OCI-LY1 (cell line): ENCODE data around the gene CANT1.

Experiments used
- H2AFZ ChIP-seq: fragments of 200-600 bp; sonication (generic), shearing (Covaris generic); 2 replicates; pipeline ENCODE4 v1.6.0; 2014; ENCODE audit warnings: antibody characterized with exemption, mild to moderate bottlenecking, low read length
- H3F3A ChIP-seq: fragments of 200-600 bp; sonication (generic), shearing (Covaris generic); 2 replicates; pipeline ENCODE4 v1.6.0; 2014; ENCODE audit warnings: mild to moderate bottlenecking, antibody characterized with exemption, low read length, moderate library complexity; ENCODE audit not compliant: insufficient read depth
- H3K27ac ChIP-seq: fragments of 200-600 bp; sonication (generic); 2 replicates; pipeline ENCODE4 v1.5.1; 2014; ENCODE audit warnings: low read length, mixed run types, mild to moderate bottlenecking, low read depth; ENCODE audit not compliant: poor library complexity, severe bottlenecking
- H3K27me3 ChIP-seq: fragments of 200-600 bp; sonication (generic); 2 replicates; pipeline ENCODE4 v1.6.0; 2014; ENCODE audit warnings: antibody characterized with exemption, mild to moderate bottlenecking, low read length, moderate library complexity; ENCODE audit not compliant: insufficient read depth
- H3K36me3 ChIP-seq: fragments of 200-600 bp; sonication (generic); 2 replicates; pipeline ENCODE4 v1.6.1; 2014; ENCODE audit warnings: mild to moderate bottlenecking, antibody characterized with exemption, low read length, moderate library complexity, mixed read lengths; ENCODE audit not compliant: insufficient read depth
- H3K4me1 ChIP-seq: fragments of 200-600 bp; sonication (generic); 2 replicates; pipeline ENCODE4 v1.5.1; 2014; ENCODE audit warnings: mild to moderate bottlenecking, low read length, moderate library complexity; ENCODE audit not compliant: insufficient read depth, severe bottlenecking
- H3K4me2 ChIP-seq: fragments of 200-600 bp; sonication (generic), shearing (Covaris generic); 2 replicates; pipeline ENCODE4 v1.6.1; 2014; ENCODE audit warnings: low read length
- H3K4me3 ChIP-seq: fragments of 200-600 bp; sonication (generic); 2 replicates; pipeline ENCODE4 v1.5.1; 2014; ENCODE audit warnings: low read length, low read depth, mild to moderate bottlenecking, mixed read lengths; ENCODE audit not compliant: poor library complexity, severe bottlenecking
- H3K79me2 ChIP-seq: fragments of 200-600 bp; shearing (Covaris generic); 2 replicates; pipeline ENCODE4 v1.6.1; 2016; ENCODE audit warnings: mixed run types, low read length, mixed read lengths; ENCODE audit not compliant: insufficient read depth
- H3K9ac ChIP-seq: fragments of 200-600 bp; sonication (generic), shearing (Covaris generic); 2 replicates; pipeline ENCODE4 v1.6.1; 2014; ENCODE audit warnings: mild to moderate bottlenecking, low read length, mixed read lengths
- H3K9me2 ChIP-seq: fragments of 200-600 bp; sonication (generic), shearing (Covaris generic); 2 replicates; pipeline ENCODE4 v1.6.1; 2014; ENCODE audit warnings: low read depth, mild to moderate bottlenecking, low read length, mixed read lengths
- H3K9me3 ChIP-seq: fragments of 200-600 bp; shearing (Covaris generic); 2 replicates; pipeline ENCODE4 v1.6.1; 2014; ENCODE audit warnings: low read length, mixed read lengths
- H4K20me1 ChIP-seq: fragments of 200-600 bp; sonication (generic), shearing (Covaris generic); 2 replicates; pipeline ENCODE4 v1.6.0; 2016; ENCODE audit warnings: mild to moderate bottlenecking, low read length; ENCODE audit not compliant: insufficient read depth
- EZH2 ChIP-seq: fragments of 200-600 bp; sonication (generic), shearing (Covaris generic); IDR thresholded peaks from 2 replicates; pipeline ENCODE4 v1.8.0; 2017; ENCODE audit warnings: borderline replicate concordance, mixed run types, mild to moderate bottlenecking, antibody characterized with exemption, low read length, moderate library complexity, mixed read lengths
- TF ChIP-seq, protein P1 (sequence below): fragments of 200-600 bp; sonication (generic), shearing (Covaris generic); IDR thresholded peaks from 2 replicates; pipeline ENCODE4 v1.5.1; 2017; ENCODE audit warnings: mild to moderate bottlenecking, antibody characterized with exemption, low read length, moderate library complexity, mixed read lengths

Gene CANT1

DNA sequence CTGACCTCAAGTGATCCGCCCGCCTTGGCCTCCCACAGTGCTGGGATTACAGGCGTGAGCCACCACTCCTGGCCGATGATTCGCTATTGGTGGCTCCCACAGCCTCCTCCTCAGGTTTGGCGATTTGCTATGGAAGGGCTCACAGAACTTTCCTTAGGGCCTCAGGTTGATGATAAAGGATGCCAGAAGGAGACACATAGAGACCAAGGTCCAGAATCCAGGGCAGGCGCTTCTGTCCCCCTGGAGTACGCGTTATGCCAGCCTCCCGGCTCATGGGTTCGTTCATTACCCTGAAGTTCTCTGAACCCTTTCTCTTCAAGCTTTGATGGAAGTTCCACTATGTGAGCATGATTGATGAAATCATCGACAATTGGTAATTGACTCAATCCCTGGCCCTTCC is 49.8 kb downstream of the CANT1 start:
- Histone ChIP-seq H3K9ac (no peak overlapping the region), H3K27ac (no peak overlapping the region), H3K4me3 (no peak overlapping the region), H3K27me3 (no peaks in the 10 kb centered on the region; the same call in 1 of the 2 replicates), H4K20me1 (no peaks in the 10 kb centered on the region), H3K79me2 (no peaks in the 10 kb centered on the region), H3K4me2 (no peak overlapping the region), H3K36me3 (no peaks in the 10 kb centered on the region), H2AFZ (no peak overlapping the region), H3K9me3 (no peaks in the 10 kb centered on the region), H3F3A (no peaks in the 10 kb centered on the region), H3K4me1 (no peaks in the 10 kb centered on the region), H3K9me2 (no peaks in the 10 kb centered on the region)
- TF ChIP-seq, protein P1, sequence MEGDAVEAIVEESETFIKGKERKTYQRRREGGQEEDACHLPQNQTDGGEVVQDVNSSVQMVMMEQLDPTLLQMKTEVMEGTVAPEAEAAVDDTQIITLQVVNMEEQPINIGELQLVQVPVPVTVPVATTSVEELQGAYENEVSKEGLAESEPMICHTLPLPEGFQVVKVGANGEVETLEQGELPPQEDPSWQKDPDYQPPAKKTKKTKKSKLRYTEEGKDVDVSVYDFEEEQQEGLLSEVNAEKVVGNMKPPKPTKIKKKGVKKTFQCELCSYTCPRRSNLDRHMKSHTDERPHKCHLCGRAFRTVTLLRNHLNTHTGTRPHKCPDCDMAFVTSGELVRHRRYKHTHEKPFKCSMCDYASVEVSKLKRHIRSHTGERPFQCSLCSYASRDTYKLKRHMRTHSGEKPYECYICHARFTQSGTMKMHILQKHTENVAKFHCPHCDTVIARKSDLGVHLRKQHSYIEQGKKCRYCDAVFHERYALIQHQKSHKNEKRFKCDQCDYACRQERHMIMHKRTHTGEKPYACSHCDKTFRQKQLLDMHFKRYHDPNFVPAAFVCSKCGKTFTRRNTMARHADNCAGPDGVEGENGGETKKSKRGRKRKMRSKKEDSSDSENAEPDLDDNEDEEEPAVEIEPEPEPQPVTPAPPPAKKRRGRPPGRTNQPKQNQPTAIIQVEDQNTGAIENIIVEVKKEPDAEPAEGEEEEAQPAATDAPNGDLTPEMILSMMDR, result no peak
- TF ChIP-seq EZH2, result no peak

DNA sequence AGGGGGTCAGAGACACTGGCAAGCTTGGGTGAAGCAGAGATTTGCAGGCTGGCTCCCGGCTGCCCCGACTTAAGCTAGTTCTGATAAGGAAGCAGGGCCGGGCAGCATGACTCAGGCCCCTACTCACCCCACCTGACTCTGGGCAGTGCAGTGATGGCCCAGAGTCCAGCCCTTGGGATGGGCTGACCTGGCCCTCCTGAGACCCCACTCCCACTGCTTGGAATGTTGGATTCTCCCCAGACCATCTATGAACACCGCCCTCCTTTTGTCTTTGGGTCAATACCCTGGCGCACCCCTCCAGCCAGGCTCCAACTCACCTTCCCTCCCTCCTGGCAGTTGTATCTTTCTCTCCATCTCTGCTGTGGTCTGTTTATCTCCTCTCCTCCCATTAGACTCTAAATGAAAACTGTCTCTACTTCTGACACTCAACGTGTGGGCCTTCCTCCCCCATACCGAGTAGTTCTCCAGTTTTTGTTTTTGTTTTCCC is 50.9 kb downstream of the CANT1 start:
- no peak overlapping the region for H3K9ac ChIP-seq
- H2AFZ ChIP-seq, result no peak overlapping the region
- no peaks in the 10 kb centered on the region for H3F3A ChIP-seq
- no peak overlapping the region for H3K4me2 ChIP-seq
- no peaks in the 10 kb centered on the region for H3K4me1 ChIP-seq
- no peaks in the 10 kb centered on the region; the same call in 1 of the 2 replicates for H3K27me3 ChIP-seq
- no peaks in the 10 kb centered on the region for H4K20me1 ChIP-seq
- H3K9me2 ChIP-seq, result no peaks in the 10 kb centered on the region
- no peaks in the 10 kb centered on the region for H3K36me3 ChIP-seq
- no peaks in the 10 kb centered on the region for H3K79me2 ChIP-seq
- H3K4me3 ChIP-seq, result no peak overlapping the region
- no peak overlapping the region for H3K27ac ChIP-seq
- TF ChIP-seq, protein P1, result no peak
- TF ChIP-seq EZH2, result no peak
- H3K9me3 ChIP-seq, result no peaks in the 10 kb centered on the region

DNA sequence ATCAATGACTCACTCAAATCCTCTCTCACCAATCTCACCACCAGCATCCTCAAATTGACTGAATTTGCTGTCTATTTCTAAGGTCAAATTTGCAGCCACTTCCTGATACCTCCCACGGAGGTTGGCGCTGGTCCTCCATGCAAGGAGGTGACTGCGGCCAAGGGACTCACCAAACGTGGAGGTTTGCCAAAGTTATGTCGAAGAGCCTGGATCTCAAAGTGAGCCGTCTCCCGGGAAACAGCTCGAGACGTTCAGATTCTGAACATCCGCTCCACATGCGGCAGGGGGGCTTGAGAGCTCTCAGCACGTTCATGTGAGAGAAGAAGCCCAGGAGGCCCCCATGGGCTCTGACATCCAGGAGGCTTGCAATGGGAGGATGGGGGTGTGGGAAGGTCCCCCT is 52.4 kb downstream of the CANT1 start:
- Histone ChIP-seq H3K79me2 (no peaks in the 10 kb centered on the region), H3F3A (no peaks in the 10 kb centered on the region), H3K27me3 (peaks cover 4% of the 10 kb centered on the region; the same call in 1 of the 2 replicates), H3K9me3 (no peaks in the 10 kb centered on the region), H4K20me1 (no peaks in the 10 kb centered on the region), H3K36me3 (no peaks in the 10 kb centered on the region), H2AFZ (no peak overlapping the region), H3K4me2 (no peak overlapping the region), H3K27ac (no peak overlapping the region), H3K9ac (no peak overlapping the region), H3K9me2 (no peaks in the 10 kb centered on the region), H3K4me3 (no peak overlapping the region), H3K4me1 (no peaks in the 10 kb centered on the region)
- TF ChIP-seq EZH2, result no peak
- TF ChIP-seq, protein P1, result no peak
